GM23338 (cell line): Measurements from ENCODE around the gene ADD1. TPM values are rescaled to one million over a fixed set of nuclear protein-coding genes. Genes with fewer than 3 reads are reported as not detected.

ENCODE experiments used
- ATAC-seq: fragments of 200-7000 bp; cut with Tn5 transposase; 3 replicates; pipeline ENCODE4 v1.9.1; 2020
- DNase-seq: peaks from one replicate; pipeline ENCODE4 v3.0.0-alpha.2; 2015; ENCODE audit warnings: low spot score
- H2AFZ ChIP-seq: fragments of 200-600 bp; sonication (generic); 2 replicates; pipeline ENCODE4 v1.8.0; 2016; ENCODE audit warnings: antibody characterized with exemption, mild to moderate bottlenecking, moderate library complexity
- H3F3A ChIP-seq: fragments of 200-600 bp; sonication (generic); replicated peaks from 2 replicates; pipeline ENCODE4 v1.8.0; 2017; ENCODE audit warnings: antibody characterized with exemption, mixed run types, low read depth
- H3K27ac ChIP-seq: fragments of 200-600 bp; sonication (generic); 2 replicates; pipeline ENCODE4 v1.6.1; 2016; ENCODE audit warnings: low read depth
- H3K27me3 ChIP-seq: fragments of 200-600 bp; sonication (generic); 2 replicates; pipeline ENCODE4 v1.8.0; 2016; ENCODE audit warnings: mild to moderate bottlenecking, mixed run types, moderate library complexity; ENCODE audit not compliant: insufficient read depth
- H3K36me3 ChIP-seq: fragments of 200-600 bp; sonication (generic); 2 replicates; pipeline ENCODE4 v1.8.0; 2016; ENCODE audit warnings: mild to moderate bottlenecking; ENCODE audit not compliant: insufficient read depth
- H3K4me1 ChIP-seq: fragments of 200-600 bp; sonication (generic); 2 replicates; pipeline ENCODE4 v1.8.0; 2016; ENCODE audit warnings: mild to moderate bottlenecking, moderate library complexity; ENCODE audit not compliant: insufficient read depth
- H3K4me2 ChIP-seq: fragments of 200-600 bp; sonication (generic); 2 replicates; pipeline ENCODE4 v1.7.1; 2017; ENCODE audit warnings: mixed run types
- H3K4me3 ChIP-seq: fragments of 200-600 bp; sonication (generic); 2 replicates; pipeline ENCODE4 v1.6.1; 2016; ENCODE audit warnings: mixed run types
- H3K79me2 ChIP-seq: fragments of 200-600 bp; sonication (generic); replicated peaks from 2 replicates; pipeline ENCODE4 v1.8.0; 2017; ENCODE audit warnings: mild to moderate bottlenecking; ENCODE audit not compliant: insufficient read depth
- H3K9me2 ChIP-seq: fragments of 200-600 bp; sonication (generic); 2 replicates; pipeline ENCODE4 v1.8.0; 2017; ENCODE audit not compliant: insufficient read depth
- H4K20me1 ChIP-seq: fragments of 200-600 bp; sonication (generic); replicated peaks from 2 replicates; pipeline ENCODE4 v1.8.0; 2017; ENCODE audit warnings: mild to moderate bottlenecking; ENCODE audit not compliant: insufficient read depth
- H3K27ac Mint-ChIP-seq: 2 replicates; pipeline ENCODE4 v1.8.0; 2020; ENCODE audit warnings: inconsistent platforms, mild to moderate bottlenecking, moderate library complexity, mixed read lengths
- H3K27me3 Mint-ChIP-seq: 3 replicates; pipeline ENCODE4 v1.8.0; 2022; ENCODE audit warnings: low read depth, mild to moderate bottlenecking, moderate library complexity, mixed read lengths, inconsistent platforms; ENCODE audit not compliant: insufficient read depth, poor library complexity
- H3K36me3 Mint-ChIP-seq: 3 replicates; pipeline ENCODE4 v1.8.0; 2021; ENCODE audit warnings: low read depth, mild to moderate bottlenecking, inconsistent platforms, moderate library complexity, mixed read lengths
- H3K4me1 Mint-ChIP-seq: 3 replicates; pipeline ENCODE4 v1.8.0; 2020; ENCODE audit warnings: mild to moderate bottlenecking, inconsistent platforms, mixed read lengths
- H3K4me3 Mint-ChIP-seq: 3 replicates; pipeline ENCODE4 v1.8.0; 2021; ENCODE audit warnings: moderate library complexity, mild to moderate bottlenecking, inconsistent platforms, mixed read lengths
- H3K9me3 Mint-ChIP-seq: 3 replicates; pipeline ENCODE4 v1.8.0; 2020; ENCODE audit warnings: moderate library complexity, mild to moderate bottlenecking, inconsistent platforms, mixed read lengths
- CREB1 ChIP-seq: fragments of 250-450 bp; sonication (Bioruptor Pico); IDR thresholded peaks from 2 replicates; pipeline ENCODE4 v1.5.0; 2020; ENCODE audit warnings: low read depth, mild to moderate bottlenecking, moderate library complexity
- EZH2 ChIP-seq: fragments of 200-600 bp; sonication (generic); IDR thresholded peaks from one replicate; pipeline ENCODE4 v1.8.0; 2017; ENCODE audit warnings: antibody characterized with exemption, mild to moderate bottlenecking, low read depth; ENCODE audit not compliant: unreplicated experiment
- JUNB ChIP-seq: IDR thresholded peaks from one replicate; pipeline ENCODE4 v1.6.1; 2016; ENCODE audit warnings: antibody characterized with exemption; ENCODE audit not compliant: unreplicated experiment
- POLR2AphosphoS5 ChIP-seq: IDR thresholded peaks from 2 replicates; pipeline ENCODE4 v1.6.1; 2016; ENCODE audit warnings: antibody characterized with exemption, low read depth
- STAT1 ChIP-seq: IDR thresholded peaks from one replicate; pipeline ENCODE4 v1.6.1; 2016; ENCODE audit warnings: antibody characterized with exemption; ENCODE audit not compliant: unreplicated experiment
- ZNF114 ChIP-seq: fragments of 250-450 bp; sonication (Bioruptor Pico); IDR thresholded peaks from 2 replicates; pipeline ENCODE4 v1.5.0; 2020; ENCODE audit warnings: mild to moderate bottlenecking, moderate library complexity
- ZNF331 ChIP-seq: fragments of 250-450 bp; sonication (Bioruptor Pico); IDR thresholded peaks from 2 replicates; pipeline ENCODE4 v1.5.0; 2020; ENCODE audit warnings: low read depth, mild to moderate bottlenecking, moderate library complexity
- polyA plus RNA-seq: library from polyadenylated mRNA; unstranded; fragments of >200 nt; fragmentation: Nextera tagmentation; extraction: Ambion mirVana; gene quantifications from 2 replicates; pipeline ENCODE4 v1.2.1, GENCODE V29; 2016
- total RNA-seq: library from RNA; depleted of rRNA; stranded (reverse); fragments of >200 nt; shearing (Covaris generic); gene quantifications from 2 replicates; pipeline ENCODE4 v1.2.3, GENCODE V29; 2014
- TF ChIP-seq, protein P1 (sequence below), 2 experiments: fragments of 200-600 bp in 1 of 2; sonication (generic) in 1 of 2; conservative IDR thresholded peaks; 2 replicates each; pipeline versions ENCODE4 v1.5.1 to v1.6.1; 2016 to 2017; ENCODE audit warnings: antibody characterized with exemption in 2 of 2, low read depth in 2 of 2, mild to moderate bottlenecking in 2 of 2, moderate library complexity in 1 of 2
- TF ChIP-seq, protein P2 (sequence below): IDR thresholded peaks from one replicate; pipeline ENCODE4 v1.6.1; 2018; ENCODE audit warnings: antibody characterized with exemption; ENCODE audit not compliant: unreplicated experiment
- TF ChIP-seq, protein P3 (sequence below): fragments of 250-450 bp; sonication (Bioruptor Pico); IDR thresholded peaks from 2 replicates; pipeline ENCODE4 v1.5.0; 2020; ENCODE audit warnings: mild to moderate bottlenecking, moderate library complexity

ADD1 gene
- total and polyA plus RNA-seq, 2 experiments from 2014 or later, result 126 to 144 TPM

DNA sequence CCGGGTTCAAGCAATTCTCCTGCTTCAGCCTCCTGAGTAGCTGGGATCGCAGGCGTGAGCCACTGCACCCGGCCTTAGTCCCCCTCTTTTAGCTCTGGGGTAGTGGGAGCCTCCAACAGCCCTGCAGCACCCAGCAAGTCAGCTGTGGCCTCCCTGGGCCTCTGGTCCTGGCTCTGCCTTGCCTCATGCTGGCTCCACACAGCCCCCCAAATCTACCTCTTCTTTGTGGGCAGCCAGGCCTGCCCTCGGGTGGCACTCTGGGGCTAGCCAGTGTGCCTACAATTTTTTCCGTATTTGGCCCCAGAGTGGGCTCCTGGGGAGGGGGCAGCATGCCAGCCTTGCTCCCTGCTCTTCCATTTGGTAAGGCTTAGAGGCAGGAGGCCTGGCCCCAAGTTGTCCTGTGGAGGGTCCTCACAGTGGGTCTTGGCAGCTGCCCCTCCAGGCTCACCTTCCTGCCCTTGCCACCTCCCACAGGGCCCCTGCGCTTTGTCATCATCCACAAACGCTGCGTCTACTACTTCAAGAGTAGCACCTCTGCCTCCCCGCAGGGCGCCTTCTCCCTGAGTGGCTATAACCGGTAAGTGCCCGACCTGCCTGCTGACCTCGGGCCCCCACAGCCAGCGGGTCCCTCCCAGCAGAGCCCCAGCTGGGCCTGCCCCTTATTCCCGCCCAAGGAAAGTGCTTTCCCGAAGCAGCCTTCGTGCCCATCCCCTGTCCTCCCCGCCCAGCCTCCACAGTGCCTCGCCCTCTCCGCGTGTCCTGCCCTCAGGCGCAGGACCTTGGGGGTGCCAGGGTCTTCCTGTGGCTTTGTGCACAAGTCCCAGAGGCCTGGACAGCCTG lies 21.0 kb upstream of the ADD1 start:
- H3K27ac Mint-ChIP-seq, result no peak overlapping the region
- peaks cover 9% of the 10 kb centered on the region for H3K4me1 Mint-ChIP-seq
- H3K9me3 Mint-ChIP-seq, result peaks cover 3% of the 10 kb centered on the region; the same call in 2 of the 3 replicates
- Histone ChIP-seq H3K27me3 (no peaks in the 10 kb centered on the region), H3K4me2 (no peak overlapping the region), H3F3A (0 out of 2 replicates have a peak, but pooled peaks cover 7% of the 10 kb centered on the region), H3K4me1 (no peaks in the 10 kb centered on the region), H3K4me3 (no peak overlapping the region), H4K20me1 (no peaks in the 10 kb centered on the region; the same call in 1 of the 2 replicates), H3K79me2 (peaks cover 11% of the 10 kb centered on the region), H2AFZ (no peak overlapping the region), H3K9me2 (no peaks in the 10 kb centered on the region), H3K36me3 (0 out of 2 replicates have a peak, but pooled peaks cover 3% of the 10 kb centered on the region), H3K27ac (no peak overlapping the region)
- DNase-seq (no peak), ATAC-seq (no peak)
- no peak overlapping the region for H3K4me3 Mint-ChIP-seq
- no peak for TF ChIP-seq EZH2
- no peak for TF ChIP-seq STAT1
- no peak for TF ChIP-seq ZNF114 (CRISPR knock-in tag)
- no peak for TF ChIP-seq POLR2AphosphoS5
- TF ChIP-seq, protein P1, sequence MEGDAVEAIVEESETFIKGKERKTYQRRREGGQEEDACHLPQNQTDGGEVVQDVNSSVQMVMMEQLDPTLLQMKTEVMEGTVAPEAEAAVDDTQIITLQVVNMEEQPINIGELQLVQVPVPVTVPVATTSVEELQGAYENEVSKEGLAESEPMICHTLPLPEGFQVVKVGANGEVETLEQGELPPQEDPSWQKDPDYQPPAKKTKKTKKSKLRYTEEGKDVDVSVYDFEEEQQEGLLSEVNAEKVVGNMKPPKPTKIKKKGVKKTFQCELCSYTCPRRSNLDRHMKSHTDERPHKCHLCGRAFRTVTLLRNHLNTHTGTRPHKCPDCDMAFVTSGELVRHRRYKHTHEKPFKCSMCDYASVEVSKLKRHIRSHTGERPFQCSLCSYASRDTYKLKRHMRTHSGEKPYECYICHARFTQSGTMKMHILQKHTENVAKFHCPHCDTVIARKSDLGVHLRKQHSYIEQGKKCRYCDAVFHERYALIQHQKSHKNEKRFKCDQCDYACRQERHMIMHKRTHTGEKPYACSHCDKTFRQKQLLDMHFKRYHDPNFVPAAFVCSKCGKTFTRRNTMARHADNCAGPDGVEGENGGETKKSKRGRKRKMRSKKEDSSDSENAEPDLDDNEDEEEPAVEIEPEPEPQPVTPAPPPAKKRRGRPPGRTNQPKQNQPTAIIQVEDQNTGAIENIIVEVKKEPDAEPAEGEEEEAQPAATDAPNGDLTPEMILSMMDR (conservative IDR thresholded peaks at IDR 0.05; ENCODE audit: low read depth in 2 of 2), result no peak
- TF ChIP-seq, protein P2, sequence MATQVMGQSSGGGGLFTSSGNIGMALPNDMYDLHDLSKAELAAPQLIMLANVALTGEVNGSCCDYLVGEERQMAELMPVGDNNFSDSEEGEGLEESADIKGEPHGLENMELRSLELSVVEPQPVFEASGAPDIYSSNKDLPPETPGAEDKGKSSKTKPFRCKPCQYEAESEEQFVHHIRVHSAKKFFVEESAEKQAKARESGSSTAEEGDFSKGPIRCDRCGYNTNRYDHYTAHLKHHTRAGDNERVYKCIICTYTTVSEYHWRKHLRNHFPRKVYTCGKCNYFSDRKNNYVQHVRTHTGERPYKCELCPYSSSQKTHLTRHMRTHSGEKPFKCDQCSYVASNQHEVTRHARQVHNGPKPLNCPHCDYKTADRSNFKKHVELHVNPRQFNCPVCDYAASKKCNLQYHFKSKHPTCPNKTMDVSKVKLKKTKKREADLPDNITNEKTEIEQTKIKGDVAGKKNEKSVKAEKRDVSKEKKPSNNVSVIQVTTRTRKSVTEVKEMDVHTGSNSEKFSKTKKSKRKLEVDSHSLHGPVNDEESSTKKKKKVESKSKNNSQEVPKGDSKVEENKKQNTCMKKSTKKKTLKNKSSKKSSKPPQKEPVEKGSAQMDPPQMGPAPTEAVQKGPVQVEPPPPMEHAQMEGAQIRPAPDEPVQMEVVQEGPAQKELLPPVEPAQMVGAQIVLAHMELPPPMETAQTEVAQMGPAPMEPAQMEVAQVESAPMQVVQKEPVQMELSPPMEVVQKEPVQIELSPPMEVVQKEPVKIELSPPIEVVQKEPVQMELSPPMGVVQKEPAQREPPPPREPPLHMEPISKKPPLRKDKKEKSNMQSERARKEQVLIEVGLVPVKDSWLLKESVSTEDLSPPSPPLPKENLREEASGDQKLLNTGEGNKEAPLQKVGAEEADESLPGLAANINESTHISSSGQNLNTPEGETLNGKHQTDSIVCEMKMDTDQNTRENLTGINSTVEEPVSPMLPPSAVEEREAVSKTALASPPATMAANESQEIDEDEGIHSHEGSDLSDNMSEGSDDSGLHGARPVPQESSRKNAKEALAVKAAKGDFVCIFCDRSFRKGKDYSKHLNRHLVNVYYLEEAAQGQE, result no peak
- no peak for TF ChIP-seq JUNB
- no peak for TF ChIP-seq CREB1 (CRISPR knock-in tag)
- TF ChIP-seq, protein P3, sequence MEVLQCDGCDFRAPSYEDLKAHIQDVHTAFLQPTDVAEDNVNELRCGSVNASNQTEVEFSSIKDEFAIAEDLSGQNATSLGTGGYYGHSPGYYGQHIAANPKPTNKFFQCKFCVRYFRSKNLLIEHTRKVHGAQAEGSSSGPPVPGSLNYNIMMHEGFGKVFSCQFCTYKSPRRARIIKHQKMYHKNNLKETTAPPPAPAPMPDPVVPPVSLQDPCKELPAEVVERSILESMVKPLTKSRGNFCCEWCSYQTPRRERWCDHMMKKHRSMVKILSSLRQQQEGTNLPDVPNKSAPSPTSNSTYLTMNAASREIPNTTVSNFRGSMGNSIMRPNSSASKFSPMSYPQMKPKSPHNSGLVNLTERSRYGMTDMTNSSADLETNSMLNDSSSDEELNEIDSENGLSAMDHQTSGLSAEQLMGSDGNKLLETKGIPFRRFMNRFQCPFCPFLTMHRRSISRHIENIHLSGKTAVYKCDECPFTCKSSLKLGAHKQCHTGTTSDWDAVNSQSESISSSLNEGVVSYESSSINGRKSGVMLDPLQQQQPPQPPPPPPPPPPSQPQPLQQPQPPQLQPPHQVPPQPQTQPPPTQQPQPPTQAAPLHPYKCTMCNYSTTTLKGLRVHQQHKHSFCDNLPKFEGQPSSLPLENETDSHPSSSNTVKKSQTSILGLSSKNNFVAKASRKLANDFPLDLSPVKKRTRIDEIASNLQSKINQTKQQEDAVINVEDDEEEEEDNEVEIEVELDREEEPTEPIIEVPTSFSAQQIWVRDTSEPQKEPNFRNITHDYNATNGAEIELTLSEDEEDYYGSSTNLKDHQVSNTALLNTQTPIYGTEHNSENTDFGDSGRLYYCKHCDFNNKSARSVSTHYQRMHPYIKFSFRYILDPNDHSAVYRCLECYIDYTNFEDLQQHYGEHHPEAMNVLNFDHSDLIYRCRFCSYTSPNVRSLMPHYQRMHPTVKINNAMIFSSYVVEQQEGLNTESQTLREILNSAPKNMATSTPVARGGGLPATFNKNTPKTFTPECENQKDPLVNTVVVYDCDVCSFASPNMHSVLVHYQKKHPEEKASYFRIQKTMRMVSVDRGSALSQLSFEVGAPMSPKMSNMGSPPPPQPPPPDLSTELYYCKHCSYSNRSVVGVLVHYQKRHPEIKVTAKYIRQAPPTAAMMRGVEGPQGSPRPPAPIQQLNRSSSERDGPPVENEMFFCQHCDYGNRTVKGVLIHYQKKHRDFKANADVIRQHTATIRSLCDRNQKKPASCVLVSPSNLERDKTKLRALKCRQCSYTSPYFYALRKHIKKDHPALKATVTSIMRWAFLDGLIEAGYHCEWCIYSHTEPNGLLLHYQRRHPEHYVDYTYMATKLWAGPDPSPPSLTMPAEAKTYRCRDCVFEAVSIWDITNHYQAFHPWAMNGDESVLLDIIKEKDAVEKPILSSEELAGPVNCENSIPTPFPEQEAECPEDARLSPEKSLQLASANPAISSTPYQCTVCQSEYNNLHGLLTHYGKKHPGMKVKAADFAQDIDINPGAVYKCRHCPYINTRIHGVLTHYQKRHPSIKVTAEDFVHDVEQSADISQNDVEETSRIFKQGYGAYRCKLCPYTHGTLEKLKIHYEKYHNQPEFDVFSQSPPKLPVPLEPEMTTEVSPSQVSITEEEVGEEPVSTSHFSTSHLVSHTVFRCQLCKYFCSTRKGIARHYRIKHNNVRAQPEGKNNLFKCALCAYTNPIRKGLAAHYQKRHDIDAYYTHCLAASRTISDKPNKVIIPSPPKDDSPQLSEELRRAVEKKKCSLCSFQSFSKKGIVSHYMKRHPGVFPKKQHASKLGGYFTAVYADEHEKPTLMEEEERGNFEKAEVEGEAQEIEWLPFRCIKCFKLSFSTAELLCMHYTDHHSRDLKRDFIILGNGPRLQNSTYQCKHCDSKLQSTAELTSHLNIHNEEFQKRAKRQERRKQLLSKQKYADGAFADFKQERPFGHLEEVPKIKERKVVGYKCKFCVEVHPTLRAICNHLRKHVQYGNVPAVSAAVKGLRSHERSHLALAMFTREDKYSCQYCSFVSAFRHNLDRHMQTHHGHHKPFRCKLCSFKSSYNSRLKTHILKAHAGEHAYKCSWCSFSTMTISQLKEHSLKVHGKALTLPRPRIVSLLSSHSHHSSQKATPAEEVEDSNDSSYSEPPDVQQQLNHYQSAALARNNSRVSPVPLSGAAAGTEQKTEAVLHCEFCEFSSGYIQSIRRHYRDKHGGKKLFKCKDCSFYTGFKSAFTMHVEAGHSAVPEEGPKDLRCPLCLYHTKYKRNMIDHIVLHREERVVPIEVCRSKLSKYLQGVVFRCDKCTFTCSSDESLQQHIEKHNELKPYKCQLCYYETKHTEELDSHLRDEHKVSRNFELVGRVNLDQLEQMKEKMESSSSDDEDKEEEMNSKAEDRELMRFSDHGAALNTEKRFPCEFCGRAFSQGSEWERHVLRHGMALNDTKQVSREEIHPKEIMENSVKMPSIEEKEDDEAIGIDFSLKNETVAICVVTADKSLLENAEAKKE (CRISPR knock-in tag), result no peak
- no peak for TF ChIP-seq ZNF331
- H3K36me3 Mint-ChIP-seq, result peaks cover 33% of the 10 kb centered on the region
- H3K27me3 Mint-ChIP-seq, result peaks cover 3% of the 10 kb centered on the region
